Heart left ventricle (tissue), 16 donors: ENCODE measurements around the gene ARV1. TPM values are rescaled to one million over a fixed set of nuclear protein-coding genes. Genes with fewer than 3 reads are reported as not detected.
"Not testable (repeated sequence)": the region's sequence is repeated elsewhere in the genome, so short reads cannot be mapped to it uniquely, and the experiment has no call there.

ENCODE experiments used
- ATAC-seq, 4 donors: fragments of 200-7000 bp; cut with Tn5 transposase; one replicate each; pipeline ENCODE4 v1.9.1; 2020 to 2022; ENCODE audit warnings: moderate library complexity in 4 of 4, mild to moderate bottlenecking in 3 of 4, moderate number of reproducible peaks in 1 of 4
- DNase-seq, 5 donors: peaks; one replicate each; pipeline ENCODE4 v3.0.0-alpha.2; 2020
- H3K27ac ChIP-seq, 12 donors: fragments of 200-600 bp; sonication (generic) in 4 of 12; one replicate each; pipeline versions ENCODE4 v1.5.0 to v1.8.0; 2016 to 2022; ENCODE audit warnings: mild to moderate bottlenecking in 2 of 12
- H3K27me3 ChIP-seq, 9 donors: fragments of 200-600 bp; sonication (generic) in 2 of 9; one replicate each; pipeline versions ENCODE4 v1.5.1 to v1.8.0; 2016 to 2022; ENCODE audit warnings: mild to moderate bottlenecking in 3 of 9
- H3K36me3 ChIP-seq, 9 donors: fragments of 200-600 bp; sonication (generic) in 2 of 9; one replicate each; pipeline versions ENCODE4 v1.5.0 to v1.8.0; 2018 to 2022; ENCODE audit warnings: mild to moderate bottlenecking in 2 of 9
- H3K4me1 ChIP-seq, 12 donors: fragments of 200-600 bp; sonication (generic) in 4 of 12; one replicate each; pipeline versions ENCODE4 v1.5.0 to v1.8.0; 2016 to 2022; ENCODE audit warnings: mild to moderate bottlenecking in 3 of 12
- H3K4me3 ChIP-seq, 12 donors: fragments of 200-600 bp; sonication (generic) in 4 of 12; one replicate each; pipeline versions ENCODE4 v1.5.0 to v1.8.0; 2017 to 2022; ENCODE audit warnings: mild to moderate bottlenecking in 9 of 12, moderate library complexity in 4 of 12
- H3K9me3 ChIP-seq, 12 donors: fragments of 200-600 bp; sonication (generic) in 4 of 12; one replicate each; pipeline versions ENCODE4 v1.5.0 to v1.8.0; 2016 to 2022; ENCODE audit warnings: mild to moderate bottlenecking in 1 of 12
- POLR2A ChIP-seq, 2 donors: fragments of 450-650 bp; IDR thresholded peaks; one replicate each; pipeline ENCODE4 v1.6.1; 2017; ENCODE audit warnings: antibody characterized with exemption in 2 of 2, mild to moderate bottlenecking in 2 of 2, moderate library complexity in 2 of 2
- WGBS, 4 donors: extraction: QIAGEN DNeasy Blood & Tissue Kit in 2 of 4; methylation state at CpG; one replicate each; pipeline versions ENCODE4 v1.1.5 to v1.1.7; 2013 to 2018; 5-methylcytosine and 5-hydroxymethylcytosine counted together
- intact Hi-C, 10 donors: fragments of 100-400 bp; cut with DNase I; formaldehyde crosslinking; loops; one replicate each; pipeline versions ENCODE4 v1.11.1 to v1.14.2; 2022
- polyA plus RNA-seq, 2 donors: library from polyadenylated mRNA; stranded (reverse); fragments of 200-250 nt; gene quantifications; one replicate each; pipeline ENCODE4 v1.2.3, GENCODE V29; 2013
- total RNA-seq, 9 donors: library from RNA; depleted of rRNA in 2 of 9; stranded (reverse); fragments of >200 nt in 2 of 9; fragmentation: NEBNext Ultra II Directional in 3 of 9; extraction: Animal tissue kit (Norgen Biotek cat#: 25700) in 3 of 9; gene quantifications; one replicate each; pipeline versions ENCODE4 v1.1.0 to v1.2.4, GENCODE V29; 2016 to 2023
- TF ChIP-seq, protein P1 (sequence below), 12 donors: fragments of 200-600 bp; sonication (generic) in 4 of 12; IDR thresholded peaks; one replicate each; pipeline versions ENCODE4 v1.5.0 to v1.8.0; 2018 to 2022; ENCODE audit warnings: antibody characterized with exemption in 12 of 12, mild to moderate bottlenecking in 5 of 12
- donor health status: ischemic (EF 13 %, LVEDD 7.1; RV severe dilation, severe dysfunction).
- donor health status: healthy with polysubstance abuse.
- donor health status: DM: no; HTN: yes; CAD: no.
- donor health status: DM: no; HTN: no; CAD: no.
- donor health status: ischemic (EF 25% LVEDD 6.9; RV normal size, moderate dysfunction).
- donor health status: ischemic (EF 25% LVEDD 5.7; RV mildly dilated, moderate dysfunction).
- donor health status: healthy.
- donor health status: DM: yes; HTN: yes; CAD: no.
- donor health status: ischemic (EF 35%, LVEDD 5.7; RV mildly dilated, moderate dysfunction).
- donor health status: nonischemic (EF 11% LVEDD 7.7; RV severe dilation, severe dysfunction).
- donor health status: DM: yes; HTN: yes; CAD: no.
- donor health status: PGD.
- donor health status: ischemic (EF 29% LVEDD 5.4; RV normal size, mild dysfunction).
- donor health status: nonischemic (EF 23%, LVEDD 6.1; RV moderate dilation, normal function).

Gene ARV1
- total and polyA plus RNA-seq, 11 donors, result 16.3 to 49.7 (median 23.0) TPM

DNA sequence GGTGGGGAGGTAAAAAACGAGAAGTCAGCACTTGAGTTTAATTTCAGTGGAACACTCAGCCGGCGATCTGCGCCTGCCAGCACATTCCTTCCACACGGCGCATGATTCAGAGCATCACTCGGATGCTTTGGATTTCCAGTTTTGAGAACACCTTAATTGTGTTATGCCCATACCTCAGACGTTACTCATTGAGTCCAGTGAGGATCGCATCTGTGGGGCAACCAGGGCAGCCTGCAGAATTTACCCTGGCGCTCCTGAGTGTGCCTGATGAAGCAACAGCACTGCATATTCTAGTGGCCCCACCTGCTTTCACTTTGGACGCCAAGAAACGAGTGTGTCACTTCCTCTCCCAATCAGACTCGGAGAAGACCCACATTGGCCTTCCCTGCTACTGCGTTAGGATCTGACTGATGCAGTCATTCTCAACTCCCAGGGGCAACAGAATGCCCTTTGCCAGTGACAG, 41.3 kb downstream of the ARV1 start:
- Histone ChIP-seq H3K4me1 (peaks cover 0 to 22% (median 6%) of the 10 kb centered on the region in 12 donors), H3K9me3 (no peaks in the 10 kb centered on the region), H3K4me3 (peak overlapping the region in 1 of 12 donors; percentile 6), H3K27me3 (no peaks in the 10 kb centered on the region), H3K27ac (peak overlapping the region in 9 of 12 donors; percentile 11 to 82 (median 39)), H3K36me3 (peaks cover 0 to 14% (median 0%) of the 10 kb centered on the region in 9 donors)
- intact Hi-C loops, result loop anchor here in 1 of 10 donors (10.0 kb wide), 1 partner anchor 55 kb away; no protein-coding TSS in a partner anchor
- 70 to 74% (median 73%) methylated on average over 13 to 14 of the region's 14 CpGs for WGBS, 4 donors
- TF ChIP-seq, protein P1, sequence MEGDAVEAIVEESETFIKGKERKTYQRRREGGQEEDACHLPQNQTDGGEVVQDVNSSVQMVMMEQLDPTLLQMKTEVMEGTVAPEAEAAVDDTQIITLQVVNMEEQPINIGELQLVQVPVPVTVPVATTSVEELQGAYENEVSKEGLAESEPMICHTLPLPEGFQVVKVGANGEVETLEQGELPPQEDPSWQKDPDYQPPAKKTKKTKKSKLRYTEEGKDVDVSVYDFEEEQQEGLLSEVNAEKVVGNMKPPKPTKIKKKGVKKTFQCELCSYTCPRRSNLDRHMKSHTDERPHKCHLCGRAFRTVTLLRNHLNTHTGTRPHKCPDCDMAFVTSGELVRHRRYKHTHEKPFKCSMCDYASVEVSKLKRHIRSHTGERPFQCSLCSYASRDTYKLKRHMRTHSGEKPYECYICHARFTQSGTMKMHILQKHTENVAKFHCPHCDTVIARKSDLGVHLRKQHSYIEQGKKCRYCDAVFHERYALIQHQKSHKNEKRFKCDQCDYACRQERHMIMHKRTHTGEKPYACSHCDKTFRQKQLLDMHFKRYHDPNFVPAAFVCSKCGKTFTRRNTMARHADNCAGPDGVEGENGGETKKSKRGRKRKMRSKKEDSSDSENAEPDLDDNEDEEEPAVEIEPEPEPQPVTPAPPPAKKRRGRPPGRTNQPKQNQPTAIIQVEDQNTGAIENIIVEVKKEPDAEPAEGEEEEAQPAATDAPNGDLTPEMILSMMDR (IDR thresholded peaks at IDR 0.05), result no peak
- TF ChIP-seq POLR2A (IDR thresholded peaks at IDR 0.05), result no peak
- DNase-seq (no peak), ATAC-seq (peak in 3 of 4 donors; percentile 35 to 72 (median 49))

DNA sequence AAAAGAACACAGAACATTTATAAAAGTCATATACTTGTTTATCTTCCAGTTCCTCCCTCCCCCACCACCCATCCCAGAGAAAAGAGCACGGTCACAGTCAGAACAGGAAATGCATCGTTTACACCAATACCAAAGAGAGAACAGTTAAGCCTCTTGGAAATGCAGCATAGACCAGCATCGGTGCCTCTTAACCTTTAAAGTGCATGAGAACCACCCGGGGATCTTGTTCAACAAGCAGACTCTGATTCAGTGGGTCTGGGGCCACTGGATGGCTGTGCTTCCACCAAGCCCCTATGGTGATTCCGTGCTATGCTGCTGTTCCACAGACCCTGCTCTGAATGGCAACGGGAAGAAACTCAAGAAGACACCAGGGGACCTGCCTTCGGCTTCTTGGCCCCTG, 41.9 kb downstream of the ARV1 start:
- peak overlapping the region; percentile 11 to 82 (median 46) for H3K27ac ChIP-seq
- H3K27me3 ChIP-seq, result no peaks in the 10 kb centered on the region
- intact Hi-C loops, result loop anchor here in 1 of 10 donors (10.0 kb wide), 1 partner anchor 54 kb away; no protein-coding TSS in a partner anchor
- DNase-seq (no peak), ATAC-seq (peak in 1 of 4 donors; percentile 36)
- no peaks in the 10 kb centered on the region for H3K9me3 ChIP-seq
- 51 to 53% (median 51%) methylated on average over 7 of the region's 7 CpGs for WGBS, 4 donors
- peaks cover 0 to 22% (median 6%) of the 10 kb centered on the region in 12 donors for H3K4me1 ChIP-seq
- no peak overlapping the region for H3K4me3 ChIP-seq
- H3K36me3 ChIP-seq, result peaks cover 0 to 13% (median 0%) of the 10 kb centered on the region in 9 donors
- no peak for TF ChIP-seq POLR2A (IDR thresholded peaks at IDR 0.05)
- TF ChIP-seq, protein P1 (IDR thresholded peaks at IDR 0.05), result no peak

DNA sequence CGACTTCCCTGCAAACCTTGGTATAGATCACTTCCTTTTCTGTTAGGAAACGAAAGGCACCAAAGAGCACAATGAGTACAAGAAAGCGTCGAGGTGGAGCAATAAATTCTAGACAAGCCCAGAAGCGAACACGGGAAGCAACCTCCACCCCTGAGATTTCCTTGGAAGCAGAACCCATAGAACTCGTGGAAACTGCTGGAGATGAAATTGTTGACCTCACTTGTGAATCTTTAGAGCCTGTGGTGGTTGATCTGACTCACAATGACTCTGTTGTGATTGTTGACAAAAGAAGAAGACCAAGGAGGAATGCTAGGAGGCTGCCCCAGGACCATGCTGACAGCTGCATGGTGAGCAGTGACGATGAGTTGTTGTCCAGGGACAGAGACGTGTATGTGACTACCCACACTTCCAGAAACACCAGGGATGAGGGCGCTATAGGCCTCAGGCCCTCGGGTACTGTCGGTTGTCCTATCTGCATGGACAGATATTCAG, 42.7 kb downstream of the ARV1 start:
- TF ChIP-seq, protein P1 (IDR thresholded peaks at IDR 0.05), result no peak
- TF ChIP-seq POLR2A (IDR thresholded peaks at IDR 0.05), result no peak
- Histone ChIP-seq H3K9me3 (no peaks in the 10 kb centered on the region), H3K4me3 (no peak overlapping the region), H3K27me3 (no peaks in the 10 kb centered on the region), H3K36me3 (peaks cover 0 to 13% (median 0%) of the 10 kb centered on the region in 9 donors), H3K27ac (peak overlapping the region in 11 of 12 donors; percentile 8 to 82 (median 53)), H3K4me1 (peaks cover 0 to 22% (median 6%) of the 10 kb centered on the region in 12 donors)
- DNase-seq, result no peak
- peak; percentile 56 to 78 (median 61) for ATAC-seq
- 71 to 78% (median 76%) methylated on average over 11 to 12 of the region's 12 CpGs for WGBS, 4 donors
- intact Hi-C loops, result loop anchor here in 1 of 10 donors (10.0 kb wide), 1 partner anchor 53 kb away; no protein-coding TSS in a partner anchor

GRCh38 chr1:231022543-231022942, 43.6 kb downstream of the ARV1 start:
- H3K27me3 ChIP-seq, H3K9me3 ChIP-seq, DNase-seq, ATAC-seq, H3K4me3 ChIP-seq: not testable (repeated sequence)
- 90 to 94% (median 92%) methylated on average over 7 of the region's 7 CpGs for WGBS, 4 donors
- intact Hi-C loops, result loop anchor here in 1 of 10 donors (10.0 kb wide), 1 partner anchor 52 kb away; no protein-coding TSS in a partner anchor
- Histone ChIP-seq H3K4me1 (peaks cover 0 to 22% (median 6%) of the 10 kb centered on the region in 12 donors), H3K27ac (peak overlapping the region in 1 of 12 donors; percentile 61), H3K36me3 (peaks cover 0 to 12% (median 0%) of the 10 kb centered on the region in 9 donors)
